Thyroid gland (tissue), 4 donors: ENCODE measurements around the gene CGB3.
"Not testable (repeated sequence)": the region's sequence is repeated elsewhere in the genome, so short reads cannot be mapped to it uniquely, and the experiment has no call there.

Experiments
- POLR2A ChIP-seq, 2 donors: fragments of 450-650 bp; IDR thresholded peaks; one replicate each; pipeline ENCODE4 v1.6.1; 2017; ENCODE audit warnings: antibody characterized with exemption in 2 of 2, mild to moderate bottlenecking in 2 of 2, moderate library complexity in 1 of 2
- TF ChIP-seq, protein P1 (sequence below), 6 experiments: fragments of 200-600 bp in 3 of 6; fragments of 450-650 bp in 3 of 6; sonication (generic) in 3 of 6; IDR thresholded peaks; one replicate each; pipeline ENCODE4 v1.5.1; 2016 to 2019; ENCODE audit warnings: antibody characterized with exemption in 6 of 6, mild to moderate bottlenecking in 2 of 6, inconsistent platforms in 1 of 6, moderate library complexity in 1 of 6

DNA sequence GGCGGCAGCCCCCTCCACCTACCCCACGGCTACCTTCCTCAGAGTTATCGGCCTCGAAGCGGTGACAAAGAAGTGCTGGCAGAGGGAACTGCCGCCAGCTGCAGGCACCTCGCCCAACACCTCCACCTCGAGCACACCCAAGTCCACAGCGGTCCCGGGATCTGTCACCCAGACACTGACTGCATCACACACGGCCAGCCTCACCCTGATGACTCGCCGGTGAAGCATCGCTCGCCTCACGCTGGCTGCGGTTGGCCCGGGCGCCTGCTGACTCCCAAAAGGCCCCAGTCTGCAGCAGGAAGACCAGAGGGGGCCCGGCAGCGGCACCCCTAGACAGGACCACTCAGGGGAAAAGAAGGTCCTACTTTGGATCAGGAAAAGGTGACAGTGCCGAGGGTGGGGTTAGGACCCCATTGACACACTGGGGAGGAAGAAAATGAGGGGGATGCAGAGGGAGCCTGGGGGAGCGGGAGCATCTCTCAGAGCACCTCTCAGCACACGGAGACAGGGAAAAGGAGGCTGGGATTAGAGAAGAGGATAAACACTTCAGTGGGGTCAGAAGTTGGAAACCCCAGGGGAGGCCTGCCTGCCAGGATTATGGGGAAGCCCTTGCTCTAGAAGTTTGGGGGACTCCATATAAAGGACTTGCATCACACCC lies 26.4 kb upstream of the CGB3 start:
- TF ChIP-seq, protein P1, sequence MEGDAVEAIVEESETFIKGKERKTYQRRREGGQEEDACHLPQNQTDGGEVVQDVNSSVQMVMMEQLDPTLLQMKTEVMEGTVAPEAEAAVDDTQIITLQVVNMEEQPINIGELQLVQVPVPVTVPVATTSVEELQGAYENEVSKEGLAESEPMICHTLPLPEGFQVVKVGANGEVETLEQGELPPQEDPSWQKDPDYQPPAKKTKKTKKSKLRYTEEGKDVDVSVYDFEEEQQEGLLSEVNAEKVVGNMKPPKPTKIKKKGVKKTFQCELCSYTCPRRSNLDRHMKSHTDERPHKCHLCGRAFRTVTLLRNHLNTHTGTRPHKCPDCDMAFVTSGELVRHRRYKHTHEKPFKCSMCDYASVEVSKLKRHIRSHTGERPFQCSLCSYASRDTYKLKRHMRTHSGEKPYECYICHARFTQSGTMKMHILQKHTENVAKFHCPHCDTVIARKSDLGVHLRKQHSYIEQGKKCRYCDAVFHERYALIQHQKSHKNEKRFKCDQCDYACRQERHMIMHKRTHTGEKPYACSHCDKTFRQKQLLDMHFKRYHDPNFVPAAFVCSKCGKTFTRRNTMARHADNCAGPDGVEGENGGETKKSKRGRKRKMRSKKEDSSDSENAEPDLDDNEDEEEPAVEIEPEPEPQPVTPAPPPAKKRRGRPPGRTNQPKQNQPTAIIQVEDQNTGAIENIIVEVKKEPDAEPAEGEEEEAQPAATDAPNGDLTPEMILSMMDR (IDR thresholded peaks at IDR 0.05), result not testable (repeated sequence)
- not testable (repeated sequence) for TF ChIP-seq POLR2A (IDR thresholded peaks at IDR 0.05)
